ENCODE data around the gene CRYZL1.

DNA sequence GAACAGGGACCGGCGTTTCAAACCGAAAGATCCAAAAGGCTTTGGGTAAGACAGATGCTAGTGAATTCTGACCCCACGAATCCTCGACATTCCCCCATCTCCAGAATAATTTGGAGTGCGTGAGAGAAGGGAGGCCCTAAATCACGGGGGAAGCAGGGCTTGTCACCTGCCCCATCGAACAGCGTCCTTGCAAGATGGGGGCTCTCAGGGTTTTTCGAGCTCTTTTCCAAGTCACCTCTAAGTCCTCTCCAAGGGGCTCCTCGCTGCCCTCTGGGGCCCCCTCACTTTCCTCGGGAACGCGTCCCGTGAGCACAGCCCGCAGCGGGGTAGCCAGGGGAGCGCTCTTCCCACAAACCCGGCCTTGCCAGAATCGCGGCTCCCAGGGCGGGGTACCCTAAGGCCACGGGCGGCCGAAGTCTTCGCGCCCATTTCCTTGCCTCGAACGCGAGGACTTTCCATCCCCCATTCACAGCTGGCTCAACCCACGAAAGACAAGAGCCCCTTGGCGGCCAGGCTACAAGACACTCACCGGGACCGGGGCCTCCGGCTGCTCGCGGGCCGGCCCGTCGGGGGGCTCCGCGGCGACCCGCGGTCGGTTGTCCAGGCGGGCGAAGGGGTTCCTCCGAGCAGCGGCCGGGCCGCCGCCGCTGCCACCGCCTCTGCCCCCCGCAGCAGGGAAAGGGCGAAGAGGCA, 53.6 kb downstream of the CRYZL1 start:
- TF ChIP-seq, protein P1, sequence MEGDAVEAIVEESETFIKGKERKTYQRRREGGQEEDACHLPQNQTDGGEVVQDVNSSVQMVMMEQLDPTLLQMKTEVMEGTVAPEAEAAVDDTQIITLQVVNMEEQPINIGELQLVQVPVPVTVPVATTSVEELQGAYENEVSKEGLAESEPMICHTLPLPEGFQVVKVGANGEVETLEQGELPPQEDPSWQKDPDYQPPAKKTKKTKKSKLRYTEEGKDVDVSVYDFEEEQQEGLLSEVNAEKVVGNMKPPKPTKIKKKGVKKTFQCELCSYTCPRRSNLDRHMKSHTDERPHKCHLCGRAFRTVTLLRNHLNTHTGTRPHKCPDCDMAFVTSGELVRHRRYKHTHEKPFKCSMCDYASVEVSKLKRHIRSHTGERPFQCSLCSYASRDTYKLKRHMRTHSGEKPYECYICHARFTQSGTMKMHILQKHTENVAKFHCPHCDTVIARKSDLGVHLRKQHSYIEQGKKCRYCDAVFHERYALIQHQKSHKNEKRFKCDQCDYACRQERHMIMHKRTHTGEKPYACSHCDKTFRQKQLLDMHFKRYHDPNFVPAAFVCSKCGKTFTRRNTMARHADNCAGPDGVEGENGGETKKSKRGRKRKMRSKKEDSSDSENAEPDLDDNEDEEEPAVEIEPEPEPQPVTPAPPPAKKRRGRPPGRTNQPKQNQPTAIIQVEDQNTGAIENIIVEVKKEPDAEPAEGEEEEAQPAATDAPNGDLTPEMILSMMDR (IDR thresholded peaks at IDR 0.05), result no peak
- peak in 1 of 2 donors; percentile 40 for TF ChIP-seq POLR2A (IDR thresholded peaks at IDR 0.05)
